BLaER1 treated with 17β-estradiol and CSF1 and Interleukin-3, amounts not matched to agents 10 nM and 100 nM (cell line): ENCODE data around the gene COPZ1.

Source experiments
- H3K27ac ChIP-seq, 11 experiments: shearing (Covaris generic); formaldehyde crosslinking; 2 replicates each; pipeline ENCODE4 v1.8.1; 2022
- H3K27me3 ChIP-seq, 11 experiments: shearing (Covaris generic); formaldehyde crosslinking; 2 replicates each; pipeline ENCODE4 v1.8.1; 2022
- H3K36me3 ChIP-seq, 11 experiments: shearing (Covaris generic); formaldehyde crosslinking; 2 replicates each; pipeline ENCODE4 v1.8.1; 2022
- H3K4me1 ChIP-seq, 10 experiments: shearing (Covaris generic); formaldehyde crosslinking; 2 replicates each; pipeline ENCODE4 v1.8.1; 2022
- H3K4me2 ChIP-seq, 11 experiments: shearing (Covaris generic); formaldehyde crosslinking; 2 replicates each; pipeline ENCODE4 v1.8.1; 2022
- H3K4me3 ChIP-seq, 10 experiments: shearing (Covaris generic); formaldehyde crosslinking; 2 replicates each; pipeline ENCODE4 v1.8.1; 2022
- H3K9ac ChIP-seq, 11 experiments: shearing (Covaris generic); formaldehyde crosslinking; 2 replicates each; pipeline ENCODE4 v1.8.1; 2022
- H3K9me3 ChIP-seq, 11 experiments: shearing (Covaris generic); formaldehyde crosslinking; replicated peaks in 1 of 11; 2 replicates each; pipeline ENCODE4 v1.8.1; 2022
- H4K20me1 ChIP-seq, 11 experiments: shearing (Covaris generic); formaldehyde crosslinking; 2 replicates each; pipeline ENCODE4 v1.8.1; 2022
- Cebpa-rat ChIP-seq, 11 experiments: shearing (Covaris generic); IDR thresholded peaks; 2 replicates each; pipeline ENCODE4 v1.8.1; 2022

COPZ1 gene

GRCh38 chr12:54378796-54379397 lies 54.0 kb downstream of the COPZ1 start:
- H3K36me3 ChIP-seq = peaks cover 0 to 70% (median 41%) of the 10 kb centered on the region in 11 experiments; a peak in 16 of 22 replicates
- H3K9me3 ChIP-seq = no peaks in the 10 kb centered on the region
- H3K27ac ChIP-seq = peak overlapping the region; percentile 7 to 66 (median 48); a peak in 18 of 22 replicates
- TF ChIP-seq Cebpa-rat (IDR thresholded peaks at IDR 0.05) = no peak
- peak overlapping the region; percentile 62 to 82 (median 76); a peak in 21 of 22 replicates for H3K9ac ChIP-seq
- H3K4me3 ChIP-seq = peak overlapping the region; percentile 46 to 72 (median 60)
- peaks cover 0 to 65% (median 12%) of the 10 kb centered on the region in 11 experiments; a peak in 13 of 22 replicates for H4K20me1 ChIP-seq
- peaks cover 0 to 15% (median 0%) of the 10 kb centered on the region in 11 experiments; a peak in 5 of 22 replicates for H3K27me3 ChIP-seq
- H3K4me2 ChIP-seq = peak overlapping the region; percentile 80 to 99 (median 97)
- H3K4me1 ChIP-seq = peaks cover 55 to 98% (median 81%) of the 10 kb centered on the region in 10 experiments

DNA sequence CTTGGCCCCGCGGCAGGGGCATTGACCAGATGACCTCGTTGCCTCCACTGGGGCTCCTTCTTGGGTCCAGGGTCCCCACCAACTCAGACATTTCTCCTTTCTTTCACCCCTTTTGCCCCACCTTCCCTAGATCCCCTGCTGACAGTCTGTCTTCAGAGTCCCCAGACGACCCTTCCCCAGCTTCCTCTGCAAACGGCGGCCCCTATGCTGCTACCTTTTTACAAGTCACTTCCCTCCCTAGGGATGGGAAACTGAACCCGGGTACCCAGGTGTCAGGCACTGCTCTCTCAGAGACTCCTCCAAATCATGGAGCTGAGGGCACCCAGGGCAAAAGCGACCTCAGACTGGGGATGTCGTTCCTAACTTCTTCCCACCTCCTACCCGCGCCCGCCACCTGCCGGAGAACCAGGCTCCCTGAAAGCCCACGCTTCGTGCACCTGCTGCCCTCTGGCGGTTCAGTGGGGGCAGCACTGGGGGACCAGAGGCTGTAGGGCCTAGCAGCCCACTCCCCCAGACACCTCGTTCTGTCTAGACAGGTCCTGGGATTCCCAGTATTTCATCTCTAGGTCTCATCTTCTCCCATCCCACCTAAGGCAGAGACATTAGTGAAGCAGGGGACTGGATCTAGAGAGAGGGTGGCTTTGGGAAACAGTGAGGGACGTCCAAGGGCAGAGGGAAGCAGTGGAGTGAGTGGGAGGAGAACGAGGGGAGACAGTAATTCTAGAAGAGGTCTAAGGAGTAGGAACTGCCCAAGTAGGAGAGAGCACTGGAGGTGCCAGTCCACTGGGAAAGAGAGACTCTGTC lies 54.7 kb downstream of the COPZ1 start:
- Histone ChIP-seq H3K4me2 (peak overlapping the region; percentile 80 to 99 (median 97)), H3K27ac (peak overlapping the region; percentile 7 to 66 (median 48); a peak in 17 of 22 replicates), H3K4me1 (peaks cover 55 to 98% (median 81%) of the 10 kb centered on the region in 10 experiments), H3K27me3 (peaks cover 0 to 15% (median 0%) of the 10 kb centered on the region in 11 experiments; a peak in 5 of 22 replicates), H3K9ac (peak overlapping the region; percentile 62 to 82 (median 76); a peak in 21 of 22 replicates), H3K9me3 (no peaks in the 10 kb centered on the region), H4K20me1 (peaks cover 0 to 59% (median 8%) of the 10 kb centered on the region in 11 experiments; a peak in 13 of 22 replicates), H3K36me3 (peaks cover 0 to 63% (median 41%) of the 10 kb centered on the region in 11 experiments; a peak in 15 of 22 replicates), H3K4me3 (peak overlapping the region; percentile 46 to 72 (median 60))
- no peak for TF ChIP-seq Cebpa-rat (IDR thresholded peaks at IDR 0.05)

DNA sequence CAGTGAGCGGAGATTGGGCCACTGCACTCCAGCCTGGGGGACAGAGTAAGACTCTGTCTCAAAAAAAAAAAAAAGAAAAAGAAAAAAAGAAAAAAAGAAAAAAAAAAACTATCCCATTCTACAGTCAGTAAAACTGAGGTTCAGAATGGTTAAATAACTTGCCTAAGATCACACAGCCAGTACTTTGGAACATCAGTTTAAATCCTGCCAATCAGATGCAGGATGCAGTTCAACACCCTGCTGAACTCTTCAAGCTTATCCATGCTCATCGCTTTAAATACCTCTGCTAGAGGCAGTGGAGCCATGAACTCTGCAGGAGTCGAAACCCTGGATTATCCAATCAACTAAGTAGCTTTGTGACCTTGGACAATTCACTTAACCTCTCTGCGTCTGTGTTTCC lies 56.2 kb downstream of the COPZ1 start:
- peaks cover 0 to 51% (median 36%) of the 10 kb centered on the region in 11 experiments; a peak in 15 of 22 replicates for H3K36me3 ChIP-seq
- peak overlapping the region in 2 of 11 experiments; percentile 17 to 93; a peak in 2 of 22 replicates for H3K27ac ChIP-seq
- H3K4me2 ChIP-seq = peak overlapping the region in 3 of 11 experiments; percentile 96 to 99 (median 97); a peak in 5 of 22 replicates
- H4K20me1 ChIP-seq = peaks cover 0 to 46% (median 9%) of the 10 kb centered on the region in 11 experiments; a peak in 13 of 22 replicates
- no peaks in the 10 kb centered on the region for H3K9me3 ChIP-seq
- TF ChIP-seq Cebpa-rat (IDR thresholded peaks at IDR 0.05) = no peak
- H3K27me3 ChIP-seq = peaks cover 0 to 15% (median 0%) of the 10 kb centered on the region in 11 experiments; a peak in 5 of 22 replicates
- no peak overlapping the region for H3K4me3 ChIP-seq
- H3K9ac ChIP-seq = peak overlapping the region in 1 of 11 experiments; percentile 25; a peak in 1 of 22 replicates
- peaks cover 55 to 98% (median 81%) of the 10 kb centered on the region in 10 experiments for H3K4me1 ChIP-seq

DNA sequence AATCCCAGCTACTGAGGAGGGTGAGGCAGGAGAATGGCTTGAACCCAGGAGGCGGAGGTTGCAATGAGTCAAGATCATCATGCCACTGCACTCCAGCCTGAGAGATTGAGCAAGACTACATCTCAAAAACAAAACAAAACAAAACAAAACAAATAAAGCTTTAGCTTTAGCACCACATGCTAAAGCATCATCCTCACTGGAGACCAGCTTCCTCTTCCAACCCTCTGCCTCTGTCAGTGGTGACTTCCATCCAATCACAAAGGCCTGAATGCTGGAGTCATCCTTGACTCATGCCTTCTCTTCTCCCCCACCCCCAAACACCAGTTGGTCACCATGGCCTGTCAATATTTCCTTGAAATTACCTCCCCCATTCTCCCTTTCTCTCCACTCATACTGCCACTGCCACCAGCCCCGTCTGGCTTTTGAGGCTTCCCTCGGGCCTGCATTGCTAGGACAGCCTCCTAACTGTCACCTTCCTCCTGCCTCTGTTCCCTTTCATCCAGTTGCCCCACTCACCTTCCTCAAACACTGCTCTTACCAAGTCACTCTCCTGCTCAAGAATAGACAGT lies 58.2 kb downstream of the COPZ1 start:
- Histone ChIP-seq H3K4me3 (peak overlapping the region in 6 of 10 experiments; percentile 54 to 71 (median 63); a peak in 10 of 20 replicates), H3K4me2 (peak overlapping the region; percentile 83 to 97 (median 92); a peak in 21 of 22 replicates), H3K9ac (peak overlapping the region in 7 of 11 experiments; percentile 63 to 91 (median 81); a peak in 11 of 22 replicates), H3K4me1 (peaks cover 64 to 98% (median 82%) of the 10 kb centered on the region in 10 experiments), H3K36me3 (peaks cover 0 to 31% (median 20%) of the 10 kb centered on the region in 11 experiments; a peak in 12 of 22 replicates), H3K27me3 (peaks cover 0 to 14% (median 0%) of the 10 kb centered on the region in 11 experiments; a peak in 5 of 22 replicates), H3K9me3 (no peaks in the 10 kb centered on the region), H4K20me1 (peaks cover 0 to 26% (median 7%) of the 10 kb centered on the region in 11 experiments; a peak in 13 of 22 replicates), H3K27ac (peak overlapping the region in 10 of 11 experiments; percentile 26 to 96 (median 84); a peak in 19 of 22 replicates)
- peak in 4 of 11 experiments; percentile 53 to 77 (median 73); a peak in 6 of 22 replicates for TF ChIP-seq Cebpa-rat (IDR thresholded peaks at IDR 0.05)

DNA sequence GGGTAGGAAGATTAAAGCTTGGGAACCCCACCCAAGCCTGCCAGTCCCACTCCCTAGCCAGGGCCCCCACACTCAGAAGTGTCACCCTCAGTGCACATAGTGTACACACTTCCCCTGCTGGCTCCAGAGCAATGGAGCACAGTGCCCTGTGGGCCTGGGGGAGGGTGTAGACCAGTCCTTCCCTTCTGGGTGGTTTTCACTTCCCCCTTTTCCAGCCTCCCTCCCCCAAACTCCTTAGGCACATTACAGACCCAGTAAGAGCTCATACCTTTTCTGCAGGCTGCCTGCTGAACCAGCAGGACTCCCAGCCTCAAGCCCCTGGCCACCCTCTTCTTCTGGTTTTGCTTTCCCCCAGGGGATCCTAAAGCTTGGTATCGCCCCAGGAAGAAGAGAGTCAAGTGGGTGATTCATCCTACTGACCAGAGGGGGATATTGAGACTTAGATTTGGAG lies 59.7 kb downstream of the COPZ1 start, which contains the start of gene ZNF385A:
ZNF385A (minus strand) TSS at position 143 of the 451 bp plus-strand sequence. CDS start 219 bp downstream, outside the sequence.
- Histone ChIP-seq H3K27me3 (no peaks in the 10 kb centered on the region), H3K9me3 (no peaks in the 10 kb centered on the region), H3K36me3 (peaks cover 0 to 28% (median 16%) of the 10 kb centered on the region in 11 experiments; a peak in 11 of 22 replicates), H3K4me2 (peak within 1 kb of the TSS; percentile 83 to 97 (median 92)), H4K20me1 (peaks cover 0 to 15% (median 0%) of the 10 kb centered on the region in 11 experiments; a peak in 6 of 22 replicates), H3K4me1 (peaks cover 65 to 99% (median 83%) of the 10 kb centered on the region in 10 experiments), H3K27ac (peak within 1 kb of the TSS; percentile 56 to 96 (median 84)), H3K4me3 (peak within 1 kb of the TSS in 8 of 10 experiments; percentile 44 to 71 (median 59); a peak in 17 of 20 replicates), H3K9ac (peak within 1 kb of the TSS; percentile 59 to 91 (median 75))
- TF ChIP-seq Cebpa-rat (IDR thresholded peaks at IDR 0.05) = no peak

- H3K9ac ChIP-seq = peak overlapping the region; percentile 59 to 91 (median 75)
- peak overlapping the region; percentile 47 to 96 (median 84) for H3K27ac ChIP-seq
- H3K9me3 ChIP-seq = no peaks in the 10 kb centered on the region
- peaks cover 73 to 99% (median 88%) of the 10 kb centered on the region in 10 experiments for H3K4me1 ChIP-seq
- H3K4me2 ChIP-seq = peak overlapping the region; percentile 83 to 97 (median 92)
- no peaks in the 10 kb centered on the region for H3K27me3 ChIP-seq
- peaks cover 0 to 22% (median 11%) of the 10 kb centered on the region in 11 experiments; a peak in 11 of 22 replicates for H3K36me3 ChIP-seq
- no peak for TF ChIP-seq Cebpa-rat (IDR thresholded peaks at IDR 0.05)
- H3K4me3 ChIP-seq = peak overlapping the region in 7 of 10 experiments; percentile 49 to 71 (median 60); a peak in 13 of 20 replicates
- peaks cover 0 to 8% (median 0%) of the 10 kb centered on the region in 11 experiments; a peak in 5 of 22 replicates for H4K20me1 ChIP-seq
Observed at GRCh38 chr12:54385251-54385914, 60.5 kb downstream of the COPZ1 start.

DNA sequence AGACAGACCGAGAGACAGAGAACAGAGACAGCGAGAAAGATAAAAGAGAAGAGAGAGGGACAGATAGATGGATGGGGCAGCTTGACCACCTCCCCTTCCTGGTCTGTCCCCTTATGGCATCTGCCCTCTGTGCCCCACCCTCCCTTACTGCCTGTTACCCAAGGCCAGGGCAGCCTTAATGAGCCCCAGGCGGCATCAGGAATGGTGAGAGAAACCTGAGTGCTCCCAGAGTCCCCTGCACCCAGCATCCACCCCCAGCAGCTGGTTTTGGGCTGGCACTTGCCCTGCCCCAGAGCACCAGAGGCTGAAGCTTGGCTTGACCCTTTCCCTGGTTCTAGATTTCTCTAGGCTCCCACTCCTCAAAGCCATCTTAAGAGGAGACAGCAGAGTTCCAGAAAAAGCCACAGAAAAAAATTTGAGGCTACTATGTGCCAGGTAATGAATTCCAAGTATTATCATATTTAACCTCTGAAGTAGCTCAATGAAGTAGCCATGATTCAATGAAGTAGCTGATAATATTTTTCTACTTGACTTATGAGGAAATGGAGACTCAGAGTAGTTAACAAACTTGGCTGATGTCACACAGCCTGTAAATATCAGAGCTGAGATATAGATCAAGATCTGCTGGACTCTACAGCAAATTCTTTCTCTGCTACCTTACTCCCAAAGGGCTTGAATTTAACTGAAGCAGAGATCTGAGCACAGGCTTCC lies 61.6 kb downstream of the COPZ1 start:
- Histone ChIP-seq H3K4me2 (peak overlapping the region in 10 of 11 experiments; percentile 85 to 97 (median 94); a peak in 20 of 22 replicates), H3K9me3 (no peaks in the 10 kb centered on the region), H3K36me3 (peaks cover 0 to 10% (median 2%) of the 10 kb centered on the region in 11 experiments; a peak in 7 of 22 replicates), H3K4me1 (peaks cover 77 to 98% (median 92%) of the 10 kb centered on the region in 10 experiments), H3K9ac (peak overlapping the region in 10 of 11 experiments; percentile 18 to 91 (median 78); a peak in 14 of 22 replicates), H4K20me1 (peaks cover 0 to 8% (median 0%) of the 10 kb centered on the region in 11 experiments; a peak in 3 of 22 replicates), H3K27ac (peak overlapping the region in 10 of 11 experiments; percentile 71 to 96 (median 85); a peak in 18 of 22 replicates), H3K27me3 (no peaks in the 10 kb centered on the region), H3K4me3 (no peak overlapping the region)
- TF ChIP-seq Cebpa-rat (IDR thresholded peaks at IDR 0.05) = no peak
